HepG2 (cell line): ENCODE results near the gene SDR39U1. TPM values are rescaled to one million over a fixed set of nuclear protein-coding genes. Genes with fewer than 3 reads are reported as not detected.

ENCODE experiments used
- AHDC1 ChIP-seq: sonication (generic); formaldehyde crosslinking; IDR thresholded peaks from 2 replicates; pipeline ENCODE4 v1.5.1; 2020; ENCODE audit warnings: mild to moderate bottlenecking, missing genetic modification reagents, borderline replicate concordance
- ARNT ChIP-seq: fragments of 450-650 bp; IDR thresholded peaks from 2 replicates; pipeline ENCODE4 v1.6.1; 2017
- ARNTL ChIP-seq: sonication (generic); formaldehyde crosslinking; IDR thresholded peaks from 2 replicates; pipeline ENCODE4 v1.4.0; 2020; ENCODE audit warnings: mild to moderate bottlenecking, missing genetic modification reagents
- CHCHD3 ChIP-seq: sonication (generic); formaldehyde crosslinking; IDR thresholded peaks from 2 replicates; pipeline ENCODE4 v1.8.0; 2022; ENCODE audit warnings: mild to moderate bottlenecking, missing genetic modification reagents, moderate library complexity
- GFI1 ChIP-seq: sonication (generic); formaldehyde crosslinking; IDR thresholded peaks from 2 replicates; pipeline ENCODE4 v1.5.0; 2020; ENCODE audit warnings: missing genetic modification reagents, mild to moderate bottlenecking, borderline replicate concordance
- HBP1 ChIP-seq: IDR thresholded peaks from 2 replicates; pipeline ENCODE4 v1.6.1; 2016; ENCODE audit warnings: low read depth, control low read depth
- HNRNPLL ChIP-seq: fragments of 200-400 bp; formaldehyde crosslinking; IDR thresholded peaks from 2 replicates; pipeline ENCODE4 v1.6.1; 2017; ENCODE audit warnings: mild to moderate bottlenecking, low read depth, low read length; ENCODE audit not compliant: poor library complexity, severe bottlenecking
- KDM1A ChIP-seq: IDR thresholded peaks from 2 replicates; pipeline ENCODE4 v1.6.1; 2016; ENCODE audit warnings: missing compliant biosample characterization
- KLF11 ChIP-seq: IDR thresholded peaks from 2 replicates; pipeline ENCODE4 v1.6.1; 2016; ENCODE audit warnings: missing compliant biosample characterization
- MEIS1 ChIP-seq: sonication (generic); formaldehyde crosslinking; IDR thresholded peaks from 2 replicates; pipeline ENCODE4 v1.9.0; 2021; ENCODE audit warnings: mild to moderate bottlenecking, missing genetic modification reagents, moderate library complexity, borderline replicate concordance
- NCOA1 ChIP-seq: sonication (generic); formaldehyde crosslinking; IDR thresholded peaks from 2 replicates; pipeline ENCODE4 v1.9.0; 2021; ENCODE audit warnings: missing genetic modification reagents
- RORA ChIP-seq: sonication (generic); formaldehyde crosslinking; IDR thresholded peaks from 2 replicates; pipeline ENCODE4 v1.5.0; 2020; ENCODE audit warnings: mild to moderate bottlenecking, missing genetic modification reagents, moderate library complexity
- SAFB2 ChIP-seq: sonication (generic); formaldehyde crosslinking; IDR thresholded peaks from 2 replicates; pipeline ENCODE4 v1.5.1; 2020; ENCODE audit warnings: missing genetic modification reagents, low read depth, mild to moderate bottlenecking, borderline replicate concordance
- SAP130 ChIP-seq: IDR thresholded peaks from 2 replicates; pipeline ENCODE4 v1.6.1; 2016; ENCODE audit warnings: low read depth
- U2AF1 ChIP-seq: fragments of 200-400 bp; formaldehyde crosslinking; optimal IDR thresholded peaks from 2 replicates; pipeline ENCODE3; 2017; ENCODE audit warnings: mild to moderate bottlenecking, low read depth, low read length
- ZBTB3 ChIP-seq: sonication (generic); formaldehyde crosslinking; IDR thresholded peaks from 2 replicates; pipeline ENCODE4 v1.4.0; 2020; ENCODE audit warnings: low read depth, mild to moderate bottlenecking, moderate library complexity, missing genetic modification reagents, borderline replicate concordance
- ZIK1 ChIP-seq: sonication (generic); formaldehyde crosslinking; IDR thresholded peaks from 2 replicates; pipeline ENCODE4 v1.5.0; 2020; ENCODE audit warnings: mild to moderate bottlenecking, low read depth, missing genetic modification reagents, borderline replicate concordance
- ZNF124 ChIP-seq: sonication (generic); formaldehyde crosslinking; IDR thresholded peaks from 2 replicates; pipeline ENCODE4 v1.4.0; 2020; ENCODE audit warnings: missing genetic modification reagents
- ZNF230 ChIP-seq: sonication (generic); formaldehyde crosslinking; IDR thresholded peaks from 2 replicates; pipeline ENCODE4 v1.4.0; 2020; ENCODE audit warnings: mild to moderate bottlenecking, missing genetic modification reagents
- ZNF326 ChIP-seq: sonication (generic); formaldehyde crosslinking; IDR thresholded peaks from 2 replicates; pipeline ENCODE4 v1.4.0; 2020; ENCODE audit warnings: missing genetic modification reagents, borderline replicate concordance
- ZNF430 ChIP-seq: sonication (generic); formaldehyde crosslinking; IDR thresholded peaks from 2 replicates; pipeline ENCODE4 v1.9.0; 2021; ENCODE audit warnings: mild to moderate bottlenecking, missing genetic modification reagents
- ZNF431 ChIP-seq: sonication (generic); formaldehyde crosslinking; IDR thresholded peaks from 2 replicates; pipeline ENCODE4 v1.9.0; 2022; ENCODE audit warnings: missing genetic modification reagents, low read depth, mild to moderate bottlenecking, borderline replicate concordance
- ZNF598 ChIP-seq: sonication (generic); formaldehyde crosslinking; IDR thresholded peaks from 2 replicates; pipeline ENCODE4 v1.5.1; 2020; ENCODE audit warnings: mild to moderate bottlenecking, missing genetic modification reagents, borderline replicate concordance
- ZNF761 ChIP-seq: sonication (generic); formaldehyde crosslinking; conservative IDR thresholded peaks from 2 replicates; pipeline ENCODE4 v1.4.0; 2020; ENCODE audit warnings: mild to moderate bottlenecking, missing genetic modification reagents
- ZZZ3 ChIP-seq: sonication (generic); formaldehyde crosslinking; IDR thresholded peaks from 2 replicates; pipeline ENCODE4 v1.4.0; 2020; ENCODE audit warnings: missing genetic modification reagents, mild to moderate bottlenecking, borderline replicate concordance
- polyA plus RNA-seq, 8 experiments: library from polyadenylated mRNA; depleted of rRNA in 3 of 8; stranded (reverse) in 7 of 8; unstranded in 1 of 8; fragments of >200 nt; fragmentation: Illumina TruSeq in 4 of 8; extraction: Trizol in 4 of 8; gene quantifications; 2 replicates each; pipeline versions ENCODE4 v1.2.1 to v1.2.3, GENCODE V29; 2011 to 2016; ENCODE audit warnings: low read depth in 4 of 8, missing spikeins in 1 of 8, mixed read lengths in 1 of 8; ENCODE audit not compliant: insufficient read depth in 1 of 8
- total RNA-seq, 5 experiments: library from RNA; depleted of rRNA; stranded (reverse); fragments of >200 nt; fragmentation: Illumina TruSeq; extraction: Trizol; gene quantifications; 2 replicates each; pipeline ENCODE4 v1.2.3, GENCODE V29; 2016; ENCODE audit warnings: low read depth in 1 of 5

SDR39U1 gene
- total and polyA plus RNA-seq, 2 of the 13 experiments (the other 11 are each of a cell fraction or from before 2014, with no cell fraction given), result 34.4 to 129 TPM

- no peak for TF ChIP-seq AHDC1 (CRISPR knock-in tag)
- peak; percentile 60; the same call in 1 of the 2 replicates for TF ChIP-seq ZNF124 (CRISPR knock-in tag)
- TF ChIP-seq GFI1, result no peak
- TF ChIP-seq SAP130 (CRISPR knock-in tag), result peak; percentile 77
- peak; percentile 70; the same call in 1 of the 2 replicates for TF ChIP-seq ZZZ3 (CRISPR knock-in tag)
- peak; percentile 69; the same call in 1 of the 2 replicates for TF ChIP-seq KDM1A (CRISPR knock-in tag)
- TF ChIP-seq MEIS1 (CRISPR knock-in tag), result peak; percentile 72
- TF ChIP-seq ARNT, result no peak
- TF ChIP-seq ARNTL (CRISPR knock-in tag), result peak; percentile 38
- TF ChIP-seq CHCHD3 (CRISPR knock-in tag), result no peak
- peak; percentile 84; the same call in 1 of the 2 replicates for TF ChIP-seq HBP1 (CRISPR knock-in tag)
- TF ChIP-seq ZBTB3, result 0 out of 2 replicates have a peak, but pooled peaks have one; percentile 34
- peak; percentile 57; the same call in 1 of the 2 replicates for TF ChIP-seq SAFB2 (CRISPR knock-in tag)
- no peak for TF ChIP-seq HNRNPLL
- TF ChIP-seq U2AF1, result no peak
- TF ChIP-seq ZNF230 (CRISPR knock-in tag), result peak; percentile 59
- no peak for TF ChIP-seq ZNF431 (CRISPR knock-in tag)
- TF ChIP-seq RORA (CRISPR knock-in tag), result no peak
- TF ChIP-seq KLF11 (CRISPR knock-in tag), result no peak
- peak; percentile 82; the same call in 1 of the 2 replicates for TF ChIP-seq ZIK1
- no peak for TF ChIP-seq NCOA1 (CRISPR knock-in tag)
- TF ChIP-seq ZNF430 (CRISPR knock-in tag), result peak; percentile 61; the same call in 1 of the 2 replicates
- TF ChIP-seq ZNF598, result peak; percentile 71; the same call in 1 of the 2 replicates
- TF ChIP-seq ZNF326 (CRISPR knock-in tag), result no peak; the same call in 1 of the 2 replicates
- peak; percentile 56; the same call in 1 of the 2 replicates for TF ChIP-seq ZNF761
These were observed 15.6 kb downstream of the SDR39U1 start (continued) for GRCh38 chr14:24426912-24427536.
